Stomach (tissue), 9 donors: ENCODE results near the gene PTRH2. TPM values are rescaled to one million over a fixed set of nuclear protein-coding genes. Genes with fewer than 3 reads are reported as not detected.
"Not testable (repeated sequence)": the region's sequence is repeated elsewhere in the genome, so short reads cannot be mapped to it uniquely, and the experiment has no call there.

Experiments
- DNase-seq, 2 donors: peaks; one replicate each; pipeline versions ENCODE4 v3.0.0 to v3.0.0-alpha.2; 2013 to 2019
- H3K27ac ChIP-seq, 5 donors: fragments of 200-600 bp in 4 of 5; sonication (generic) in 4 of 5; one replicate each; pipeline ENCODE4 v1.5.1; 2013 to 2019; ENCODE audit warnings: mild to moderate bottlenecking in 1 of 5, moderate library complexity in 1 of 5
- H3K27me3 ChIP-seq, 3 donors: fragments of 200-600 bp; sonication (generic); one replicate each; pipeline ENCODE4 v1.5.1; 2017 to 2019; ENCODE audit warnings: mixed run types in 1 of 3
- H3K36me3 ChIP-seq, 4 donors: fragments of 200-600 bp; sonication (generic); 1 replicate in 3 of 4; 2 replicates in 1 of 4; pipeline ENCODE4 v1.5.1; 2016 to 2019
- H3K4me1 ChIP-seq, 4 donors: fragments of 200-600 bp; sonication (generic); one replicate each; pipeline ENCODE4 v1.5.1; 2016 to 2019
- H3K4me3 ChIP-seq, 4 donors: fragments of 200-600 bp; sonication (generic) in 3 of 4; one replicate each; pipeline ENCODE4 v1.5.1; 2016 to 2019; ENCODE audit warnings: mild to moderate bottlenecking in 1 of 4
- H3K9me3 ChIP-seq, 4 donors: fragments of 200-600 bp; sonication (generic); one replicate each; pipeline ENCODE4 v1.5.1; 2016 to 2019
- EP300 ChIP-seq: sonication (generic); formaldehyde crosslinking; IDR thresholded peaks from one replicate; pipeline ENCODE4 v1.6.1; 2017; ENCODE audit warnings: antibody characterized with exemption
- POLR2A ChIP-seq, 4 donors: fragments of 450-650 bp; IDR thresholded peaks; one replicate each; pipeline ENCODE4 v1.6.1; 2016; ENCODE audit warnings: antibody characterized with exemption in 4 of 4, control low read depth in 2 of 4, mild to moderate bottlenecking in 1 of 4, moderate library complexity in 1 of 4
- POLR2AphosphoS5 ChIP-seq, 3 donors: sonication (generic); formaldehyde crosslinking; IDR thresholded peaks; one replicate each; pipeline ENCODE4 v1.6.1; 2016; ENCODE audit warnings: antibody characterized with exemption in 3 of 3
- WGBS, 5 donors: extraction: QIAGEN DNeasy Blood & Tissue Kit in 3 of 5; methylation state at CpG; one replicate each; pipeline versions ENCODE4 v1.1.5 to v1.1.7; 2013 to 2018; 5-methylcytosine and 5-hydroxymethylcytosine counted together
- intact Hi-C: fragments of 100-400 bp; cut with DNase I; formaldehyde crosslinking; loops from one replicate; pipeline ENCODE4 v1.15.1; 2023; ENCODE audit warnings: low total_unique reads
- polyA plus RNA-seq, 3 donors: library from polyadenylated mRNA; stranded (reverse); fragments of 200-250 nt; gene quantifications; one replicate each; pipeline ENCODE4 v1.2.3, GENCODE V29; 2013
- total RNA-seq, 5 donors: library from RNA; depleted of rRNA; stranded (reverse); fragments of >200 nt; gene quantifications; one replicate each; pipeline versions ENCODE4 v1.1.0 to v1.2.3, GENCODE V29; 2014 to 2016
- TF ChIP-seq, protein P1 (sequence below), 7 experiments: fragments of 450-650 bp in 4 of 7; fragments of 200-600 bp in 3 of 7; sonication (generic) in 3 of 7; IDR thresholded peaks; one replicate each; pipeline ENCODE4 v1.5.1; 2016 to 2019; ENCODE audit warnings: antibody characterized with exemption in 7 of 7, control low read depth in 2 of 7, mild to moderate bottlenecking in 1 of 7
- donor health status: healthy with polysubstance abuse.
- donor health status: Bipolar disorder and iron deficiency.
- donor health status: healthy.

The PTRH2 gene
- total and polyA plus RNA-seq, 8 donors, result 4.3 to 107 (median 24.6) TPM

- peak overlapping the region in 3 of 5 donors; percentile 9 to 45 (median 16) for H3K27ac ChIP-seq
- no peak for DNase-seq
- H3K36me3 ChIP-seq, result peaks cover 37 to 94% (median 93%) of the 10 kb centered on the region in 4 donors
- WGBS, 5 donors, result 95 to 100% (median 98%) methylated on average over 1 of the region's 1 CpG
- intact Hi-C loops, result no loop called here
- H3K4me1 ChIP-seq, result peaks cover 0 to 43% (median 22%) of the 10 kb centered on the region in 4 donors
- no peak overlapping the region for H3K4me3 ChIP-seq
- no peaks in the 10 kb centered on the region for H3K9me3 ChIP-seq
- H3K27me3 ChIP-seq, result no peaks in the 10 kb centered on the region
- no peak for TF ChIP-seq POLR2A (IDR thresholded peaks at IDR 0.05)
- TF ChIP-seq EP300, result no peak
- TF ChIP-seq POLR2AphosphoS5 (IDR thresholded peaks at IDR 0.05), result no peak
- TF ChIP-seq, protein P1, sequence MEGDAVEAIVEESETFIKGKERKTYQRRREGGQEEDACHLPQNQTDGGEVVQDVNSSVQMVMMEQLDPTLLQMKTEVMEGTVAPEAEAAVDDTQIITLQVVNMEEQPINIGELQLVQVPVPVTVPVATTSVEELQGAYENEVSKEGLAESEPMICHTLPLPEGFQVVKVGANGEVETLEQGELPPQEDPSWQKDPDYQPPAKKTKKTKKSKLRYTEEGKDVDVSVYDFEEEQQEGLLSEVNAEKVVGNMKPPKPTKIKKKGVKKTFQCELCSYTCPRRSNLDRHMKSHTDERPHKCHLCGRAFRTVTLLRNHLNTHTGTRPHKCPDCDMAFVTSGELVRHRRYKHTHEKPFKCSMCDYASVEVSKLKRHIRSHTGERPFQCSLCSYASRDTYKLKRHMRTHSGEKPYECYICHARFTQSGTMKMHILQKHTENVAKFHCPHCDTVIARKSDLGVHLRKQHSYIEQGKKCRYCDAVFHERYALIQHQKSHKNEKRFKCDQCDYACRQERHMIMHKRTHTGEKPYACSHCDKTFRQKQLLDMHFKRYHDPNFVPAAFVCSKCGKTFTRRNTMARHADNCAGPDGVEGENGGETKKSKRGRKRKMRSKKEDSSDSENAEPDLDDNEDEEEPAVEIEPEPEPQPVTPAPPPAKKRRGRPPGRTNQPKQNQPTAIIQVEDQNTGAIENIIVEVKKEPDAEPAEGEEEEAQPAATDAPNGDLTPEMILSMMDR (IDR thresholded peaks at IDR 0.05), result no peak
Observed at GRCh38 chr17:59669944-59670343, 37.3 kb downstream of the PTRH2 start.

DNA sequence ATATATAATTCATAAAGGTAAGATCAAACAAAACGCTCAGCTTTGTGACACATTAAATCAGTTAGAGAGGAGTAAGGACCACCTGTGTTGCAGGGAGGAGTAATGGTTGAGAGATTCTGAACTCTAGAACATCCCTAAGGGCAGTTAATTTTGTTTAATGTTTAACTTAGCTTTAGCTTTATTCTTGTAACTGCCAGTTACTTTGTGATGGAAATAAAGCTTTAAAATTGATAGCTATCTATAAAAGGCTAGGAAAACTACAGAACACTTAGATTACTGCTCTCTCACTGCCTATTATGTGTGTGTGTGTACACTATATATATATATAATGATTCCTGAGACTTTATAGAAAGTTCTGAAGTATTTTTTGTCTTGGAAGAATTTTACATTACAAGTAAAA, 37.8 kb downstream of the PTRH2 start:
- Histone ChIP-seq H3K4me1 (peaks cover 0 to 43% (median 22%) of the 10 kb centered on the region in 4 donors), H3K27me3 (no peaks in the 10 kb centered on the region), H3K4me3 (no peak overlapping the region), H3K27ac (peak overlapping the region in 3 of 5 donors; percentile 16 to 45 (median 41)), H3K36me3 (peaks cover 37 to 94% (median 93%) of the 10 kb centered on the region in 4 donors), H3K9me3 (no peaks in the 10 kb centered on the region)
- intact Hi-C loops, result no loop called here
- no peak for DNase-seq
- no peak for TF ChIP-seq POLR2A (IDR thresholded peaks at IDR 0.05)
- TF ChIP-seq POLR2AphosphoS5 (IDR thresholded peaks at IDR 0.05), result no peak
- TF ChIP-seq, protein P1 (IDR thresholded peaks at IDR 0.05), result no peak
- TF ChIP-seq EP300, result no peak
- 38 to 75% (median 57%) methylated on average over 1 of the region's 1 CpG for WGBS, 5 donors

- 54 to 64% (median 62%) methylated on average over 3 of the region's 3 CpGs for WGBS, 5 donors
- no peaks in the 10 kb centered on the region for H3K27me3 ChIP-seq
- peaks cover 0 to 43% (median 22%) of the 10 kb centered on the region in 4 donors for H3K4me1 ChIP-seq
- intact Hi-C loops, result no loop called here
- peak overlapping the region in 2 of 5 donors; percentile 41 to 45 for H3K27ac ChIP-seq
- H3K4me3 ChIP-seq, result no peak overlapping the region
- peaks cover 40 to 94% (median 93%) of the 10 kb centered on the region in 4 donors for H3K36me3 ChIP-seq
- no peak for DNase-seq
- TF ChIP-seq EP300, result no peak
- TF ChIP-seq, protein P1 (IDR thresholded peaks at IDR 0.05), result no peak
- no peak for TF ChIP-seq POLR2AphosphoS5 (IDR thresholded peaks at IDR 0.05)
- TF ChIP-seq POLR2A (IDR thresholded peaks at IDR 0.05), result no peak
- H3K9me3 ChIP-seq, result no peaks in the 10 kb centered on the region
Observed at GRCh38 chr17:59668816-59669215, 38.4 kb downstream of the PTRH2 start.

DNA sequence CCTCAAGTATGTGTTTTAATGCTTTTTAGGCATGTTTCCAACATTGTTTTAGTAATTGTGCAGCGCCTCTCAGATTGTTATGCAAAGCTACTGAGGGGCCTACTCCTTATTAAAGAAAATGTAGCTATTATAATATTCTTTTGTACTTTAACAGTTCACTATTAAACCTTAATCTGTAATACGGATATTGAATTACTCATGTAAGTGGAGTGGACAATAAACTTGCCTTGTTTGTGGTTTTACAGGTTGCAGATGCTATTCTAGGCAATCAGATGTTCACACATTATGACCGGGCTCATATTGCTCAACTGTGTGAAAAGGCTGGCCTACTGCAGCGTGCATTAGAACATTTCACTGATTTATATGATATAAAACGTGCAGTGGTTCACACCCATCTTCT, 41.0 kb downstream of the PTRH2 start:
- DNase-seq, result no peak
- TF ChIP-seq POLR2A (IDR thresholded peaks at IDR 0.05) (no peak), EP300 (no peak), POLR2AphosphoS5 (IDR thresholded peaks at IDR 0.05) (no peak)
- TF ChIP-seq, protein P1 (IDR thresholded peaks at IDR 0.05), result no peak
- Histone ChIP-seq H3K27me3 (no peaks in the 10 kb centered on the region), H3K4me3 (no peak overlapping the region), H3K27ac (no peak overlapping the region), H3K4me1 (peaks cover 0 to 38% (median 19%) of the 10 kb centered on the region in 4 donors), H3K36me3 (peaks cover 56 to 100% (median 96%) of the 10 kb centered on the region in 4 donors), H3K9me3 (no peaks in the 10 kb centered on the region)
- intact Hi-C loops, result no loop called here
- 80 to 87% (median 84%) methylated on average over 5 of the region's 5 CpGs for WGBS, 5 donors

DNA sequence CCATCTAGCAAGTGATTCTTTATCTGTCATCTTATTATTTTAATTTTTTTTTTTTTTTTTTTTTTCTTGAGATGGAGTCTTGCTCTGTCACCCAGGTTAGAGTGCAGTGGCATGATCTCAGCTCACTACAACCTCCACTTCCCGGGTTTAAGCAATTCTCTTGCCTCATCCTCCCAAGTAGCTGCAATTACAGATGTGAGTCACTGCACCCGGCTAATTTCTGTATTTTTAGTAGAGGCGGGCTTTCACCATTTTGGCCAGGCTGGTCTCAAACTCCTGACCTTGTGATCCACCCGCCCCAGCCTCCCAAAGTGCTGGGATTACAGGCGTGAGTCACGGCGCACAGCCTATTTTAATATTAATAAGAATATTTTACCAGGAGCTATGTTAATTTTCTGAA, 50.6 kb downstream of the PTRH2 start:
- H3K27me3 ChIP-seq, DNase-seq, H3K4me3 ChIP-seq, intact Hi-C loops, H3K27ac ChIP-seq, H3K4me1 ChIP-seq, H3K9me3 ChIP-seq: not testable (repeated sequence)
- peaks cover 74 to 100% (median 100%) of the 10 kb centered on the region in 4 donors for H3K36me3 ChIP-seq
- WGBS, 5 donors, result 85 to 96% (median 88%) methylated on average over 7 of the region's 7 CpGs
